ENCODE results near the gene HSF4.
A peak's percentile ranks its signal among the peaks of the same experiment; 100 is the strongest.
"Not testable (repeated sequence)": the region's sequence is repeated elsewhere in the genome, so short reads cannot be mapped to it uniquely, and the experiment has no call there.

HSF4 gene

GRCh38 chr16:67164599-67165061 lies at the start of gene HSF4:
TSS of gene HSF4 (plus strand) at chr16:67164745. CDS start at chr16:67164812, 67 bp downstream.
- DNase-seq, result peak; percentile 9

GRCh38 chr16:67114793-67115192 lies 49.8 kb upstream of the HSF4 start:
- DNase-seq, result no peak

- DNase-seq, result no peak
Observed at GRCh38 chr16:67115639-67116038, 48.9 kb upstream of the HSF4 start.

GRCh38 chr16:67116388-67117311 lies 47.9 kb upstream of the HSF4 start:
- no peak for DNase-seq

GRCh38 chr16:67117716-67118115 lies 46.8 kb upstream of the HSF4 start:
- DNase-seq, result no peak

GRCh38 chr16:67120025-67120424 lies 44.5 kb upstream of the HSF4 start:
- DNase-seq, result no peak

- DNase-seq, result not testable (repeated sequence)
Observed at GRCh38 chr16:67122799-67123198, 41.7 kb upstream of the HSF4 start.

- DNase-seq, result peak; percentile 10
Observed at GRCh38 chr16:67128417-67128816, 36.1 kb upstream of the HSF4 start.

GRCh38 chr16:67128887-67129286 lies 35.7 kb upstream of the HSF4 start:
- DNase-seq, result no peak

- DNase-seq, result no peak
Observed at GRCh38 chr16:67129422-67129821, 35.1 kb upstream of the HSF4 start.

GRCh38 chr16:67137605-67138004 lies 26.9 kb upstream of the HSF4 start:
- peak; percentile 46 for DNase-seq

GRCh38 chr16:67141391-67141790 lies 23.2 kb upstream of the HSF4 start:
- DNase-seq, result no peak

GRCh38 chr16:67142342-67142741 lies 22.2 kb upstream of the HSF4 start:
- DNase-seq, result no peak

GRCh38 chr16:67144943-67145342 lies 19.6 kb upstream of the HSF4 start:
- DNase-seq, result no peak

- DNase-seq, result no peak
Observed at GRCh38 chr16:67145746-67146145, 18.8 kb upstream of the HSF4 start.

GRCh38 chr16:67146523-67147357 lies 17.8 kb upstream of the HSF4 start:
- DNase-seq, result no peak

GRCh38 chr16:67147437-67148140 lies 17.0 kb upstream of the HSF4 start:
- DNase-seq, result no peak

GRCh38 chr16:67148221-67148620 lies 16.3 kb upstream of the HSF4 start:
- no peak for DNase-seq

- no peak for DNase-seq
Observed at GRCh38 chr16:67148656-67149275, 15.8 kb upstream of the HSF4 start.

GRCh38 chr16:67149276-67150046 lies 15.1 kb upstream of the HSF4 start:
- DNase-seq, result no peak

GRCh38 chr16:67150047-67150832 lies 14.3 kb upstream of the HSF4 start:
- DNase-seq, result peak; percentile 66

Measured in NCI-H2171 treated with DMSO at 0.1 percent for 48 hours (cell line).